Loucy (cell line): ENCODE results near the gene PHF19.

Experiments
- H2AFZ ChIP-seq: fragments of 200-600 bp; sonication (generic); 2 replicates; pipeline ENCODE4 v1.6.0; 2016; ENCODE audit warnings: antibody characterized with exemption, mild to moderate bottlenecking, low read length, moderate library complexity
- H3F3A ChIP-seq: fragments of 200-600 bp; 2 replicates; pipeline ENCODE4 v1.6.0; 2016; ENCODE audit warnings: antibody characterized with exemption, low read depth, mild to moderate bottlenecking
- H3K27me3 ChIP-seq: fragments of 200-600 bp; sonication (generic); 2 replicates; pipeline ENCODE4 v1.6.1; 2014; ENCODE audit warnings: low read length, mild to moderate bottlenecking; ENCODE audit not compliant: insufficient read depth, poor library complexity, severe bottlenecking
- H3K36me3 ChIP-seq: fragments of 200-600 bp; sonication (generic); 2 replicates; pipeline ENCODE4 v1.6.1; 2016; ENCODE audit warnings: low read length; ENCODE audit not compliant: insufficient read depth
- H3K4me1 ChIP-seq: fragments of 200-600 bp; sonication (generic); 2 replicates; pipeline ENCODE4 v1.5.1; 2014; ENCODE audit warnings: low read length, mild to moderate bottlenecking; ENCODE audit not compliant: insufficient read depth, poor library complexity, severe bottlenecking
- H3K4me2 ChIP-seq: fragments of 200-600 bp; sonication (generic); 2 replicates; pipeline ENCODE4 v1.6.0; 2014; ENCODE audit warnings: antibody characterized with exemption, low read length, low read depth, mild to moderate bottlenecking; ENCODE audit not compliant: poor library complexity, severe bottlenecking
- H3K4me3 ChIP-seq: fragments of 200-600 bp; sonication (generic); 2 replicates; pipeline ENCODE4 v1.5.1; 2014; ENCODE audit warnings: low read length, mild to moderate bottlenecking, mixed read lengths; ENCODE audit not compliant: poor library complexity, severe bottlenecking
- H3K79me2 ChIP-seq: fragments of 200-600 bp; sonication (generic); 2 replicates; pipeline ENCODE4 v1.6.1; 2014; ENCODE audit warnings: low read length; ENCODE audit not compliant: insufficient read depth
- H3K9ac ChIP-seq: fragments of 200-600 bp; sonication (generic); 2 replicates; pipeline ENCODE4 v1.6.0; 2014; ENCODE audit warnings: mild to moderate bottlenecking, low read depth, low read length, moderate library complexity; ENCODE audit not compliant: poor library complexity, severe bottlenecking
- H3K9me2 ChIP-seq: fragments of 200-600 bp; sonication (generic); replicated peaks from 2 replicates; pipeline ENCODE4 v1.6.1; 2016; ENCODE audit warnings: low read depth, low read length, mixed read lengths
- H3K9me3 ChIP-seq: fragments of 200-600 bp; sonication (generic); 2 replicates; pipeline ENCODE4 v1.6.1; 2014; ENCODE audit warnings: mild to moderate bottlenecking, antibody characterized with exemption, low read length, low read depth; ENCODE audit not compliant: insufficient read depth
- H4K20me1 ChIP-seq: fragments of 200-600 bp; sonication (generic); 2 replicates; pipeline ENCODE4 v1.6.0; 2014; ENCODE audit warnings: antibody characterized with exemption, low read length, mild to moderate bottlenecking; ENCODE audit not compliant: insufficient read depth, poor library complexity, severe bottlenecking
- CTCF ChIP-seq: fragments of 200-600 bp; sonication (generic); conservative IDR thresholded peaks from 2 replicates; pipeline ENCODE4 v1.5.1; 2014; ENCODE audit warnings: mild to moderate bottlenecking, antibody characterized with exemption, low read length
- EZH2phosphoT487 ChIP-seq: fragments of 200-600 bp; IDR thresholded peaks from 2 replicates; pipeline ENCODE4 v1.6.1; 2018; ENCODE audit warnings: antibody characterized with exemption, mild to moderate bottlenecking, moderate library complexity, borderline replicate concordance

Gene PHF19

GRCh38 chr9:120845255-120845654, 31.7 kb downstream of the PHF19 start:
- H3K4me3 ChIP-seq, result no peak overlapping the region
- H3K9ac ChIP-seq, result no peak overlapping the region
- TF ChIP-seq CTCF (no peak), EZH2phosphoT487 (no peak)
- H3K27me3 ChIP-seq, result no peaks in the 10 kb centered on the region
- H3F3A ChIP-seq, result no peaks in the 10 kb centered on the region
- no peaks in the 10 kb centered on the region for H3K9me2 ChIP-seq
- peaks cover 5% of the 10 kb centered on the region for H3K4me1 ChIP-seq
- H3K4me2 ChIP-seq, result no peak overlapping the region
- no peaks in the 10 kb centered on the region for H3K36me3 ChIP-seq
- peaks cover 44% of the 10 kb centered on the region for H3K79me2 ChIP-seq
- H4K20me1 ChIP-seq, result no peaks in the 10 kb centered on the region
- no peak overlapping the region for H2AFZ ChIP-seq
- H3K9me3 ChIP-seq, result no peaks in the 10 kb centered on the region

- Histone ChIP-seq H3K79me2 (peaks cover 60% of the 10 kb centered on the region), H3K9me2 (no peaks in the 10 kb centered on the region), H3K27me3 (no peaks in the 10 kb centered on the region), H3K36me3 (no peaks in the 10 kb centered on the region), H3K4me3 (peak within 1 kb of the TSS; percentile 93), H3K4me2 (peak within 1 kb of the TSS; percentile 92), H4K20me1 (peaks cover 3% of the 10 kb centered on the region), H3K9me3 (no peaks in the 10 kb centered on the region), H3K4me1 (peaks cover 12% of the 10 kb centered on the region), H3F3A (no peaks in the 10 kb centered on the region), H3K9ac (peak within 1 kb of the TSS; percentile 98), H2AFZ (peak within 1 kb of the TSS; percentile 89)
- TF ChIP-seq CTCF (no peak), EZH2phosphoT487 (no peak)
These were observed 34.1 kb downstream of the PHF19 start, which contains the start of gene PSMD5 for GRCh38 chr9:120842685-120843485. PSMD5 (minus strand) TSS chr9:120842922; CDS start chr9:120842909, 13 bp downstream.

GRCh38 chr9:120841930-120842684, 34.9 kb downstream of the PHF19 start:
- peak overlapping the region; percentile 93 for H3K4me3 ChIP-seq
- H3K9ac ChIP-seq, result peak overlapping the region; percentile 98
- H3K4me1 ChIP-seq, result peaks cover 12% of the 10 kb centered on the region
- H3K4me2 ChIP-seq, result peak overlapping the region; percentile 92
- TF ChIP-seq CTCF (no peak), EZH2phosphoT487 (no peak)
- H3K9me2 ChIP-seq, result no peaks in the 10 kb centered on the region
- H3K36me3 ChIP-seq, result no peaks in the 10 kb centered on the region
- H2AFZ ChIP-seq, result peak overlapping the region; percentile 89
- H4K20me1 ChIP-seq, result peaks cover 3% of the 10 kb centered on the region
- H3K9me3 ChIP-seq, result no peaks in the 10 kb centered on the region
- H3K27me3 ChIP-seq, result no peaks in the 10 kb centered on the region
- H3K79me2 ChIP-seq, result peaks cover 64% of the 10 kb centered on the region
- no peaks in the 10 kb centered on the region for H3F3A ChIP-seq
